ENCODE measurements around the gene SCNN1B.

DNA sequence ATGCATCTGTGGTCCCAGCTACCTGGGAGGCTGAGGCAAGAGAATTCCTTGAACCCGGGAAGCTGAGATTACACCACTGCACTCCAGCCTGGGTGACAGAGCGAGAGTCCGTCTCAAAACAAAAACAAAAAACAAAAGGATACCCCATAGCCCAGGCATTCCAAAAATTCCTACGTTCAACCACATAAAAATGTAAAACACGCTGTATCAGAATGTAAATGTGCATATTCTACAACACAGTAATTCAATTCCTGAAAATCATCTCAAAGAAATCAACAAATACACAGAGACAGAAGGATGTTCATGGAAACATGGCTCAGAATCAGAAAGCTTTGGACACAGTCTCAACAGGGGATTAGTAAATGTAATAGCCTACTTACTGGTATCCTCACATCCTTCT lies 117.9 kb downstream of the SCNN1B start:
- TF ChIP-seq, protein P1, sequence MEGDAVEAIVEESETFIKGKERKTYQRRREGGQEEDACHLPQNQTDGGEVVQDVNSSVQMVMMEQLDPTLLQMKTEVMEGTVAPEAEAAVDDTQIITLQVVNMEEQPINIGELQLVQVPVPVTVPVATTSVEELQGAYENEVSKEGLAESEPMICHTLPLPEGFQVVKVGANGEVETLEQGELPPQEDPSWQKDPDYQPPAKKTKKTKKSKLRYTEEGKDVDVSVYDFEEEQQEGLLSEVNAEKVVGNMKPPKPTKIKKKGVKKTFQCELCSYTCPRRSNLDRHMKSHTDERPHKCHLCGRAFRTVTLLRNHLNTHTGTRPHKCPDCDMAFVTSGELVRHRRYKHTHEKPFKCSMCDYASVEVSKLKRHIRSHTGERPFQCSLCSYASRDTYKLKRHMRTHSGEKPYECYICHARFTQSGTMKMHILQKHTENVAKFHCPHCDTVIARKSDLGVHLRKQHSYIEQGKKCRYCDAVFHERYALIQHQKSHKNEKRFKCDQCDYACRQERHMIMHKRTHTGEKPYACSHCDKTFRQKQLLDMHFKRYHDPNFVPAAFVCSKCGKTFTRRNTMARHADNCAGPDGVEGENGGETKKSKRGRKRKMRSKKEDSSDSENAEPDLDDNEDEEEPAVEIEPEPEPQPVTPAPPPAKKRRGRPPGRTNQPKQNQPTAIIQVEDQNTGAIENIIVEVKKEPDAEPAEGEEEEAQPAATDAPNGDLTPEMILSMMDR (IDR thresholded peaks at IDR 0.05), result no peak
- no peak for TF ChIP-seq POLR2A (IDR thresholded peaks at IDR 0.05)
